Measurements from ENCODE around the gene ATM.

The ATM gene

DNA sequence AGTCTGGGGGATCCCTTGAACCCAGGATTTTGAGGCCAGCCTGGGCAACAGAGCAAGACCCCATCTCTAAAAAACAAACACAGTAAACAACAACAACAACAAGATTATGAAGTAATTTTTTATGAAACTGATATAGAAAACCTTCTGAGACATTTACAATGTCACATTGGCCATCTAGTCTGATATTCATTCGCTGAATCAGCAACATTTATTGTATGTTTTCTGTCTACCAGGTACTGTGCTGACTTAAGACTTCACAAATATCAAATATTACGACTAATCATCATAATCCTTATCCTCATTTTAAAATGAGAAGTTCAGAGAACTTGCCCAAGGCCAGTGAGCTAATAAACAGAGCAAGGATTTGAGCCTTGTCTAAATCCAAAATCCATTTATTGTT, 120.8 kb downstream of the ATM start:
- TF ChIP-seq OSR1 (CRISPR knock-in tag; IDR thresholded peaks at IDR 0.05) = no peak
- TF ChIP-seq, protein P1, sequence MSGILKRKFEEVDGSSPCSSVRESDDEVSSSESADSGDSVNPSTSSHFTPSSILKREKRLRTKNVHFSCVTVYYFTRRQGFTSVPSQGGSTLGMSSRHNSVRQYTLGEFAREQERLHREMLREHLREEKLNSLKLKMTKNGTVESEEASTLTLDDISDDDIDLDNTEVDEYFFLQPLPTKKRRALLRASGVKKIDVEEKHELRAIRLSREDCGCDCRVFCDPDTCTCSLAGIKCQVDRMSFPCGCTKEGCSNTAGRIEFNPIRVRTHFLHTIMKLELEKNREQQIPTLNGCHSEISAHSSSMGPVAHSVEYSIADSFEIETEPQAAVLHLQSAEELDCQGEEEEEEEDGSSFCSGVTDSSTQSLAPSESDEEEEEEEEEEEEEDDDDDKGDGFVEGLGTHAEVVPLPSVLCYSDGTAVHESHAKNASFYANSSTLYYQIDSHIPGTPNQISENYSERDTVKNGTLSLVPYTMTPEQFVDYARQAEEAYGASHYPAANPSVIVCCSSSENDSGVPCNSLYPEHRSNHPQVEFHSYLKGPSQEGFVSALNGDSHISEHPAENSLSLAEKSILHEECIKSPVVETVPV (CRISPR knock-in tag; IDR thresholded peaks at IDR 0.05) = no peak
- no peak for TF ChIP-seq ARNTL (CRISPR knock-in tag; IDR thresholded peaks at IDR 0.05; ENCODE audit: borderline replicate concordance, low read depth)
- TF ChIP-seq TCF4 (CRISPR knock-in tag; IDR thresholded peaks at IDR 0.05; ENCODE audit: borderline replicate concordance) = no peak
- TF ChIP-seq, protein P2, sequence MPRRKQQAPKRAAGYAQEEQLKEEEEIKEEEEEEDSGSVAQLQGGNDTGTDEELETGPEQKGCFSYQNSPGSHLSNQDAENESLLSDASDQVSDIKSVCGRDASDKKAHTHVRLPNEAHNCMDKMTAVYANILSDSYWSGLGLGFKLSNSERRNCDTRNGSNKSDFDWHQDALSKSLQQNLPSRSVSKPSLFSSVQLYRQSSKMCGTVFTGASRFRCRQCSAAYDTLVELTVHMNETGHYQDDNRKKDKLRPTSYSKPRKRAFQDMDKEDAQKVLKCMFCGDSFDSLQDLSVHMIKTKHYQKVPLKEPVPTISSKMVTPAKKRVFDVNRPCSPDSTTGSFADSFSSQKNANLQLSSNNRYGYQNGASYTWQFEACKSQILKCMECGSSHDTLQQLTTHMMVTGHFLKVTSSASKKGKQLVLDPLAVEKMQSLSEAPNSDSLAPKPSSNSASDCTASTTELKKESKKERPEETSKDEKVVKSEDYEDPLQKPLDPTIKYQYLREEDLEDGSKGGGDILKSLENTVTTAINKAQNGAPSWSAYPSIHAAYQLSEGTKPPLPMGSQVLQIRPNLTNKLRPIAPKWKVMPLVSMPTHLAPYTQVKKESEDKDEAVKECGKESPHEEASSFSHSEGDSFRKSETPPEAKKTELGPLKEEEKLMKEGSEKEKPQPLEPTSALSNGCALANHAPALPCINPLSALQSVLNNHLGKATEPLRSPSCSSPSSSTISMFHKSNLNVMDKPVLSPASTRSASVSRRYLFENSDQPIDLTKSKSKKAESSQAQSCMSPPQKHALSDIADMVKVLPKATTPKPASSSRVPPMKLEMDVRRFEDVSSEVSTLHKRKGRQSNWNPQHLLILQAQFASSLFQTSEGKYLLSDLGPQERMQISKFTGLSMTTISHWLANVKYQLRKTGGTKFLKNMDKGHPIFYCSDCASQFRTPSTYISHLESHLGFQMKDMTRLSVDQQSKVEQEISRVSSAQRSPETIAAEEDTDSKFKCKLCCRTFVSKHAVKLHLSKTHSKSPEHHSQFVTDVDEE (CRISPR knock-in tag; IDR thresholded peaks at IDR 0.05) = no peak
- TF ChIP-seq PPARA (CRISPR knock-in tag; IDR thresholded peaks at IDR 0.05; ENCODE audit: borderline replicate concordance) = no peak
- no peak for ATAC-seq

DNA sequence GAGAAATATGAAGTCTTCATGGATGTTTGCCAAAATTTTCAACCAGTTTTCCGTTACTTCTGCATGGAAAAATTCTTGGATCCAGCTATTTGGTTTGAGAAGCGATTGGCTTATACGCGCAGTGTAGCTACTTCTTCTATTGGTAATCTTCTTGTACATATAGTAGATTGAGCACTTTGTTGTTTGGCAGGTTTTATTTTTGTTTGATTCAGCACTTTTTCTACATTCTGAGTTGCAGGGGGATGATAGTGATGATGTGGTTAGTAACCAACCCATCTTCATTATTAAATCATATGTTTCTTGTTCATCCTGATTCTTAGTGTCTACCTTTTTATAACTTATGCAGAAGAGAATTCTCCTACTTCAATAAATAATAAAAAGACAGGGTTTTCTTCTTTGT, 122.9 kb downstream of the ATM start:
- TF ChIP-seq RARB (CRISPR knock-in tag; IDR thresholded peaks at IDR 0.05) (no peak), OSR1 (CRISPR knock-in tag; IDR thresholded peaks at IDR 0.05) (no peak), ZC3H10 (CRISPR knock-in tag; IDR thresholded peaks at IDR 0.05) (no peak), ZFP30 (CRISPR knock-in tag; IDR thresholded peaks at IDR 0.05) (no peak), ARNTL (CRISPR knock-in tag; IDR thresholded peaks at IDR 0.05; ENCODE audit: borderline replicate concordance, low read depth) (no peak), BACH2 (CRISPR knock-in tag; IDR thresholded peaks at IDR 0.05; ENCODE audit: borderline replicate concordance) (no peak), ZFP3 (CRISPR knock-in tag; IDR thresholded peaks at IDR 0.05) (no peak), ZNF565 (CRISPR knock-in tag; conservative IDR thresholded peaks at IDR 0.05; ENCODE audit: low read depth) (no peak), TOX (CRISPR knock-in tag; IDR thresholded peaks at IDR 0.05; ENCODE audit: borderline replicate concordance) (no peak)
- TF ChIP-seq, protein P3, sequence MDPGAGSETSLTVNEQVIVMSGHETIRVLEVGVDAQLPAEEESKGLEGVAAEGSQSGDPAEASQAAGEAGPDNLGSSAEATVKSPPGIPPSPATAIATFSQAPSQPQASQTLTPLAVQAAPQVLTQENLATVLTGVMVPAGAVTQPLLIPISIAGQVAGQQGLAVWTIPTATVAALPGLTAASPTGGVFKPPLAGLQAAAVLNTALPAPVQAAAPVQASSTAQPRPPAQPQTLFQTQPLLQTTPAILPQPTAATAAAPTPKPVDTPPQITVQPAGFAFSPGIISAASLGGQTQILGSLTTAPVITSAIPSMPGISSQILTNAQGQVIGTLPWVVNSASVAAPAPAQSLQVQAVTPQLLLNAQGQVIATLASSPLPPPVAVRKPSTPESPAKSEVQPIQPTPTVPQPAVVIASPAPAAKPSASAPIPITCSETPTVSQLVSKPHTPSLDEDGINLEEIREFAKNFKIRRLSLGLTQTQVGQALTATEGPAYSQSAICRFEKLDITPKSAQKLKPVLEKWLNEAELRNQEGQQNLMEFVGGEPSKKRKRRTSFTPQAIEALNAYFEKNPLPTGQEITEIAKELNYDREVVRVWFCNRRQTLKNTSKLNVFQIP (CRISPR knock-in tag; IDR thresholded peaks at IDR 0.05; ENCODE audit: borderline replicate concordance, low read depth) = no peak
- TF ChIP-seq, protein P2 (CRISPR knock-in tag; IDR thresholded peaks at IDR 0.05) = no peak
- TF ChIP-seq, protein P1 (CRISPR knock-in tag; IDR thresholded peaks at IDR 0.05) = no peak
- no peak for ATAC-seq

DNA sequence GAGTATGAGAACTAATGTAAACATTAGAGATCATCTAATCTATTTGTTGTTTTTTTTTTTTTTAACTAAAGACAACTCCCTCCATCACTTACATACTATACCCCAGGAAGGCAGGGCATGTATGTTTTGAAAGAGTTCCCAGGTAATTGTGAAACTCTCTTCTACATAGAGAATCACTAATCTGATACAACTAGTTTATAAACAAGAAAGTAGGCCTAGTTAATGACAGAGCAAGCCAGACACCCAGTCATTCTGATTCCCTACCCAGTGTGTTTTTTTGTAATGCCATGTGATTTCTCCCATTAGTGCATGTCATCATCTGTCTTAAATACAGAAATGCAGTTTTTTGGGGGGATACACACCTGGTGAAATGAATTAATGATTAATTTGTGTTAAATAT, 123.6 kb downstream of the ATM start:
- TF ChIP-seq ZNF70 (CRISPR knock-in tag; IDR thresholded peaks at IDR 0.05) = no peak
- no peak for TF ChIP-seq ZFP3 (CRISPR knock-in tag; IDR thresholded peaks at IDR 0.05)
- TF ChIP-seq, protein P4, sequence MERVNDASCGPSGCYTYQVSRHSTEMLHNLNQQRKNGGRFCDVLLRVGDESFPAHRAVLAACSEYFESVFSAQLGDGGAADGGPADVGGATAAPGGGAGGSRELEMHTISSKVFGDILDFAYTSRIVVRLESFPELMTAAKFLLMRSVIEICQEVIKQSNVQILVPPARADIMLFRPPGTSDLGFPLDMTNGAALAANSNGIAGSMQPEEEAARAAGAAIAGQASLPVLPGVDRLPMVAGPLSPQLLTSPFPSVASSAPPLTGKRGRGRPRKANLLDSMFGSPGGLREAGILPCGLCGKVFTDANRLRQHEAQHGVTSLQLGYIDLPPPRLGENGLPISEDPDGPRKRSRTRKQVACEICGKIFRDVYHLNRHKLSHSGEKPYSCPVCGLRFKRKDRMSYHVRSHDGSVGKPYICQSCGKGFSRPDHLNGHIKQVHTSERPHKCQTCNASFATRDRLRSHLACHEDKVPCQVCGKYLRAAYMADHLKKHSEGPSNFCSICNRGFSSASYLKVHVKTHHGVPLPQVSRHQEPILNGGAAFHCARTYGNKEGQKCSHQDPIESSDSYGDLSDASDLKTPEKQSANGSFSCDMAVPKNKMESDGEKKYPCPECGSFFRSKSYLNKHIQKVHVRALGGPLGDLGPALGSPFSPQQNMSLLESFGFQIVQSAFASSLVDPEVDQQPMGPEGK (CRISPR knock-in tag; IDR thresholded peaks at IDR 0.05; ENCODE audit: borderline replicate concordance) = no peak
- TF ChIP-seq RARB (CRISPR knock-in tag; IDR thresholded peaks at IDR 0.05) = no peak
- no peak for TF ChIP-seq TOX (CRISPR knock-in tag; IDR thresholded peaks at IDR 0.05; ENCODE audit: borderline replicate concordance)
- TF ChIP-seq BACH2 (CRISPR knock-in tag; IDR thresholded peaks at IDR 0.05; ENCODE audit: borderline replicate concordance) = no peak
- TF ChIP-seq, protein P1 (CRISPR knock-in tag; IDR thresholded peaks at IDR 0.05) = no peak
- TF ChIP-seq, protein P2 (CRISPR knock-in tag; IDR thresholded peaks at IDR 0.05) = no peak
- TF ChIP-seq PPARA (CRISPR knock-in tag; IDR thresholded peaks at IDR 0.05; ENCODE audit: borderline replicate concordance) = no peak
- TF ChIP-seq ZC3H10 (CRISPR knock-in tag; IDR thresholded peaks at IDR 0.05) = no peak
- no peak for TF ChIP-seq ISL1 (CRISPR knock-in tag; IDR thresholded peaks at IDR 0.05)
- TF ChIP-seq SNAI2 (CRISPR knock-in tag; IDR thresholded peaks at IDR 0.05) = no peak
- ATAC-seq = no peak

Data from SK-N-SH treated with all-trans-retinoic acid at 6 μM for 48 hours (cell line).